Thyroid gland (tissue), 4 donors: ENCODE results near the gene S100A3. TPM values are rescaled to one million over a fixed set of nuclear protein-coding genes. Genes with fewer than 3 reads are reported as not detected.

Experiments used
- DNase-seq, 2 donors: peaks; one replicate each; pipeline ENCODE4 v3.0.0-alpha.2; 2019
- H3K27ac ChIP-seq, 3 donors: fragments of 200-600 bp; sonication (generic); 1 replicate in 2 of 3; 2 replicates in 1 of 3; pipeline ENCODE4 v1.5.1; 2016 to 2019; ENCODE audit warnings: mild to moderate bottlenecking in 1 of 3, moderate library complexity in 1 of 3
- H3K27me3 ChIP-seq: fragments of 200-600 bp; sonication (generic); one replicate; pipeline ENCODE4 v1.5.1; 2019
- H3K36me3 ChIP-seq, 2 donors: fragments of 200-600 bp; sonication (generic); one replicate each; pipeline ENCODE4 v1.5.1; 2016 to 2019
- H3K4me1 ChIP-seq, 2 donors: fragments of 200-600 bp; sonication (generic); one replicate each; pipeline ENCODE4 v1.5.1; 2017 to 2019
- H3K4me3 ChIP-seq, 3 donors: fragments of 200-600 bp; sonication (generic); replicated peaks in 1 of 3; 1 replicate in 2 of 3; 2 replicates in 1 of 3; pipeline ENCODE4 v1.5.1; 2016; ENCODE audit warnings: mild to moderate bottlenecking in 1 of 3
- H3K9me3 ChIP-seq: fragments of 200-600 bp; sonication (generic); one replicate; pipeline ENCODE4 v1.5.1; 2017
- CTCF ChIP-seq, 6 experiments: fragments of 200-600 bp in 3 of 6; fragments of 450-650 bp in 3 of 6; sonication (generic) in 3 of 6; IDR thresholded peaks; one replicate each; pipeline ENCODE4 v1.5.1; 2016 to 2019; ENCODE audit warnings: antibody characterized with exemption in 6 of 6, mild to moderate bottlenecking in 2 of 6, inconsistent platforms in 1 of 6, moderate library complexity in 1 of 6
- POLR2A ChIP-seq, 2 donors: fragments of 450-650 bp; IDR thresholded peaks; one replicate each; pipeline ENCODE4 v1.6.1; 2017; ENCODE audit warnings: antibody characterized with exemption in 2 of 2, mild to moderate bottlenecking in 2 of 2, moderate library complexity in 1 of 2
- WGBS, 2 donors: methylation state at CpG; one replicate each; pipeline ENCODE4 v1.1.5; 2017; 5-methylcytosine and 5-hydroxymethylcytosine counted together
- intact Hi-C: fragments of 100-400 bp; cut with DNase I; formaldehyde crosslinking; loops from one replicate; pipeline ENCODE4 v1.15.1; 2023
- total RNA-seq, 4 donors: library from RNA; depleted of rRNA; stranded (reverse); fragments of >200 nt; gene quantifications; one replicate each; pipeline ENCODE4 v1.2.3, GENCODE V29; 2016

Gene S100A3
- total RNA-seq = 1 to 10 TPM in 1 of 4 donors, under 1 TPM in 1, not detected in 2; 0.83 to 1.7 TPM

DNA sequence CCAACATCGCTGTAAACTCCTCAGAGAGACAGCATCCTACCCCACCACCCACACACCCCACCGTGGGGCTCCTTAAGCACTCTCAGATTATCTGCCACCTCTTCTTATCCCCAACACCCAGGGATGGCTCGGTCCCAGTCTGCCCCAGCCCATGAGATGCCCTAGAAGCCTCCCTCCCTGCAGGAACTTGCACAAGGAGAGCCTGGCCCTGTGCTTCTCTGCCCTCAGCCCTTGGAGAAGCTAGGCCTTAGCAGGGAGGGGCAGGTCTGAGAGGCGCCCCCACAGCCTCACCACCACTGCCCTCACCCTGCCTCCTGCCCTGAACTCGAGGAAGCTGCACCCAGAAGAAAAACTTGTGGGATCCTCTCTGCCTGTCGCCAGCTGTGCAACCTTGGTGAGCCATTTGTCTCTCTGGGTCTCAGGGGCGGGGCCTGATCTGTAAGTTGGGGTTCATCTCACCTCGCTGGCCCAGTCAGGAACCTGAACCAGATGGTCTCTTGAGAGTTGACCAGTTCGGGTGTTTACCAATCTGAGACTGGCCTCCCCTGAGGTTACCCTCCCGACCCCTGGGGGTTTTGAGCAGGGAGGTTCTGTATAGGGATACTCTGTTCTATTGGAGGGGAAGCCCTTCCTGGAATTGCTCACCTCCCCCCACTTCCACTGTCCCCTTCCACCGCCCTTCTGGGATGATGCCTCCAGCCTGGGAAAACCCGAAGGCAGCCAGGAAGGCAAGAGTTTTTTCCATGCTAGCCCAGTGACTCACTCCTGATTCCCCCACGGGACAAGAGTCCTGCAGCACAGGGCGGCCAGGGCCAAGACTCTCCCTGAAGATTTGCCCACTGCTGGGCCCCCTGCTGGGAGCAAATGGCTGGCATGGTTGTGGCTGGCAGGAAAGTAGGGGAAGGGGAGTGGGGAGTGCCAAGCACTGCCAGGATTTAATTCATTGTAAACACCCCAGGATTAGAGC lies at the start of gene S100A3:
Gene S100A3, minus strand, starts transcription at position 537 of the 967 bp plus-strand sequence. CDS start 773 bp downstream, outside the sequence.
- intact Hi-C loops = no loop called here
- DNase-seq = no peak
- TF ChIP-seq CTCF (IDR thresholded peaks at IDR 0.05) (no peak), POLR2A (IDR thresholded peaks at IDR 0.05) (no peak)
- Histone ChIP-seq H3K4me3 (no peak within 1 kb of the TSS), H3K4me1 (peaks cover 46 to 72% of the 10 kb centered on the region in 2 donors), H3K27ac (peak within 1 kb of the TSS in 2 of 3 donors; percentile 51 to 96), H3K9me3 (no peaks in the 10 kb centered on the region), H3K27me3 (no peaks in the 10 kb centered on the region), H3K36me3 (no peaks in the 10 kb centered on the region)
- WGBS, 2 donors = 71 to 87% methylated on average over 12 to 13 of the region's 14 CpGs

DNA sequence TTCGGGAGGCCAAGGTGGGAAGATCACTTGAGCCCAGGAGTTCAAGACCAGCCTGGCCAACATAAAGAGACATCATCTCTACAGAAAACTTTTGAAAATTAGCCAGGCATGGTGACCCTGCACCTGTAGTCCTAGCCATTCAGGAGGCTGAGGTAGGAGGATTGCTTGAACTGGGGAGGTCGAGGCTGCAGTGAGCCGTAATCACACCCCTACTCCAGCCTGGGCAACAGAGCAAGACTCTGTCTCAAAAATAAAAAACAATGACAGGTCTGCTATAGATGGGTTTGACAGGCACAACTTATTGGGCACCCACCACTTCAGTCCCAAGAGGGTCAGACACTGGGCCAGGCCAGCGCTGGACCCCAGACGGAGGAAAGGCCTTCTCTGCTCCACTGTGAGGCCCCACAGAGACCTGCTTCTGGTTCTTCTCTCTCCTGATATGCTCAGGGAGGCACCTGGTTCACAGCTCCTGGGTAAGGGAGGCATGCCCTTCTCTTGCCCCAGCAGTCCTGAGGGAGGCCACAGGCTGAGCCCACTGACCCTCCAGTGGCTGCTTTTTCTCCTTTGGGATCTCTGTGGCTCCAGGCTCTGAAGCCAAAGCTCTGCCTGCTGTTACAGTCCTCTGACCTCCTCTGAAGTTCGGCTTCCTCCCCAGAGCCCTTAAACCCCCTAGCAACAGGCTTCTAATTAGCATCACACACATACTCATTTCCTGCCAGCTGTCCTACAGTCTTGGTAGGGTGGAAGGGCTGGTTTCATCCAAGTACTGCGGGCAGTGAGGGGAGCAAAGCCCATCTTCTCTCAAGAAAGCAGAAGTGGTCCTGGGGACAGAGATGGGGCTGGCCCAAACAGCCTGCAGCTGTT lies 49.5 kb upstream of the S100A3 start:
- Histone ChIP-seq H3K9me3 (no peaks in the 10 kb centered on the region), H3K4me3 (no peak overlapping the region), H3K4me1 (no peaks in the 10 kb centered on the region), H3K36me3 (no peaks in the 10 kb centered on the region), H3K27ac (no peak overlapping the region), H3K27me3 (no peaks in the 10 kb centered on the region)
- intact Hi-C loops = no loop called here
- no peak for TF ChIP-seq CTCF (IDR thresholded peaks at IDR 0.05)
- no peak for TF ChIP-seq POLR2A (IDR thresholded peaks at IDR 0.05)
- no peak for DNase-seq
- 68 to 86% methylated on average over 7 of the region's 7 CpGs for WGBS, 2 donors

- Histone ChIP-seq H3K4me3 (no peak overlapping the region), H3K27me3 (no peaks in the 10 kb centered on the region), H3K27ac (no peak overlapping the region), H3K4me1 (peaks cover 0 to 6% of the 10 kb centered on the region in 2 donors), H3K9me3 (no peaks in the 10 kb centered on the region), H3K36me3 (no peaks in the 10 kb centered on the region)
- DNase-seq = no peak
- intact Hi-C loops = no loop called here
- TF ChIP-seq CTCF (IDR thresholded peaks at IDR 0.05) = no peak
- no peak for TF ChIP-seq POLR2A (IDR thresholded peaks at IDR 0.05)
- WGBS, 2 donors = 93 to 94% methylated on average over 6 of the region's 6 CpGs
Measured at GRCh38 chr1:153597206-153597605, 48.1 kb upstream of the S100A3 start.

GRCh38 chr1:153592748-153593147 lies 43.7 kb upstream of the S100A3 start:
- TF ChIP-seq POLR2A (IDR thresholded peaks at IDR 0.05) = no peak
- no peak for TF ChIP-seq CTCF (IDR thresholded peaks at IDR 0.05)
- Histone ChIP-seq H3K9me3 (no peaks in the 10 kb centered on the region), H3K4me1 (peaks cover 4 to 7% of the 10 kb centered on the region in 2 donors), H3K36me3 (no peaks in the 10 kb centered on the region), H3K27me3 (no peaks in the 10 kb centered on the region), H3K27ac (no peak overlapping the region), H3K4me3 (no peak overlapping the region)
- intact Hi-C loops = no loop called here
- WGBS, 2 donors = 29 to 37% methylated on average over 4 of the region's 4 CpGs
- no peak for DNase-seq
